Stimulated activated CD4-positive, alpha-beta T cell treated with anti-CD3 and anti-CD28 coated beads, Interleukin-4, amount 100 ng/mL, for 24 hours (primary cell): ENCODE results near the gene RAMP3.
"Not testable (repeated sequence)": the region's sequence is repeated elsewhere in the genome, so short reads cannot be mapped to it uniquely, and the experiment has no call there.

Experiments used
- DNase-seq: peaks from one replicate; pipeline ENCODE4 v3.0.0-alpha.2; 2020

The RAMP3 gene

GRCh38 chr7:45158471-45158870 is 880 bp downstream of the RAMP3 start:
- DNase-seq: no peak

- no peak for DNase-seq
Measured at GRCh38 chr7:45159296-45159695, 1.7 kb downstream of the RAMP3 start.

GRCh38 chr7:45160417-45160881 is 2.9 kb downstream of the RAMP3 start:
- DNase-seq: no peak

- no peak for DNase-seq
Measured at GRCh38 chr7:45161138-45161537, 3.5 kb downstream of the RAMP3 start.

GRCh38 chr7:45161842-45162241 is 4.3 kb downstream of the RAMP3 start:
- DNase-seq: no peak

- DNase-seq: no peak
Measured at GRCh38 chr7:45162311-45162845, 4.8 kb downstream of the RAMP3 start.

- no peak for DNase-seq
Measured at GRCh38 chr7:45162943-45163691, 5.5 kb downstream of the RAMP3 start.

- no peak for DNase-seq
Measured at GRCh38 chr7:45163692-45164052, 6.1 kb downstream of the RAMP3 start.

DNA sequence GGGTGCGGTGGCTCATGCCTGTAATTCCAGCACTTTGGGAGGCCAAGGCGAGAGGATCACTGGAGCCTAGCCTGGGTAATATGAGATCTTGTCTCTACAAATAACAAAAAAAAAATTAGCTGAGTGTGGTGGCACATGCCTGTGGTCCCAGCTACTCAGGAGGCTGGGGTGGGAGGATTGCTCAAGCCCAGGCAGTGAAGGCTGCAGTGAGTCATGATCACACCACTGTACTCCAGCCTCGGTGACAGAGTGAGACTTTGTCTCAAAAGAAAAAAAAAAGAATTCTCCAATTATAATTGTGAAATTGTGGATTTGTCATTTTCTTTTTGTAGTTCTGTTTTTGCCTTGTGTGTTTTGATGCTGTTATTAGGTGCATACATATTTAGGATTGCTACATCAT is 6.7 kb downstream of the RAMP3 start:
- DNase-seq: not testable (repeated sequence)

- DNase-seq: no peak
Measured at GRCh38 chr7:45165857-45166256, 8.3 kb downstream of the RAMP3 start.

DNA sequence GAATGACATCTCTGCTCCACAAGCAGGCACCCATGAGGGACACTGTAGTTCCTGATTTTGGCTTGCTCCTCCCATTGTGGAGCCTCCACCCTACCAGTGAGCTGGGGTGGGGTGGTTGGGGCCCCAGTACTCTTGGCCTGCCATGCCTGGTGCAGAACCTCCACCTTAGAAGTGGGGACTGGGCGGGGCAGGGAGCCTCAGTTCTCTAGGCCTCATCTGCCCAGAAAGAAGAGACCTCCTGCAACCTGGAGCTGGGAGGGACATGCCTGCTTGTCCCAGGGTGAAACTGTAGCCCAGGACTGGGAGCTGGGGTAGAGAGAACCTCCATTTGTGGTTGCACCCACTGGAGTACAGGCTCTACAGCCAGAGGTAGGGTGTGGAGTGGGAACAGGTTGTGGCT is 14.4 kb downstream of the RAMP3 start:
- no peak for DNase-seq

- no peak for DNase-seq
Measured at GRCh38 chr7:45173596-45174327, 16.2 kb downstream of the RAMP3 start.

DNA sequence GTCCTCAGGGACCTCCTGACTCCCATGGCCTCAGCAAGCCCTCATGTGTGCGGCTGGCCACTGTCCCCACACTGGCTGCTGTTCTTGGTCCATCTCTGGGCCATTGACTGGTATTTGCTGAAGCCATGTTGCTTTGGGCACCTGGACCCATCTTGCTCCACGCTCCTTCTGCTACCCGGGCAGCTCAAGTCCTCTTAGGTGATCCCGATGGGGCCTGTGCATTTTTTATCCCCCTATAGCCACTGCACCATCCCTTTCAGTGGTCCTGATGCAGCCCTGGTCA is 16.7 kb downstream of the RAMP3 start:
- DNase-seq: no peak

- no peak for DNase-seq
Measured at GRCh38 chr7:45174966-45175765, 17.6 kb downstream of the RAMP3 start.

GRCh38 chr7:45176091-45176490 is 18.5 kb downstream of the RAMP3 start:
- DNase-seq: no peak

DNA sequence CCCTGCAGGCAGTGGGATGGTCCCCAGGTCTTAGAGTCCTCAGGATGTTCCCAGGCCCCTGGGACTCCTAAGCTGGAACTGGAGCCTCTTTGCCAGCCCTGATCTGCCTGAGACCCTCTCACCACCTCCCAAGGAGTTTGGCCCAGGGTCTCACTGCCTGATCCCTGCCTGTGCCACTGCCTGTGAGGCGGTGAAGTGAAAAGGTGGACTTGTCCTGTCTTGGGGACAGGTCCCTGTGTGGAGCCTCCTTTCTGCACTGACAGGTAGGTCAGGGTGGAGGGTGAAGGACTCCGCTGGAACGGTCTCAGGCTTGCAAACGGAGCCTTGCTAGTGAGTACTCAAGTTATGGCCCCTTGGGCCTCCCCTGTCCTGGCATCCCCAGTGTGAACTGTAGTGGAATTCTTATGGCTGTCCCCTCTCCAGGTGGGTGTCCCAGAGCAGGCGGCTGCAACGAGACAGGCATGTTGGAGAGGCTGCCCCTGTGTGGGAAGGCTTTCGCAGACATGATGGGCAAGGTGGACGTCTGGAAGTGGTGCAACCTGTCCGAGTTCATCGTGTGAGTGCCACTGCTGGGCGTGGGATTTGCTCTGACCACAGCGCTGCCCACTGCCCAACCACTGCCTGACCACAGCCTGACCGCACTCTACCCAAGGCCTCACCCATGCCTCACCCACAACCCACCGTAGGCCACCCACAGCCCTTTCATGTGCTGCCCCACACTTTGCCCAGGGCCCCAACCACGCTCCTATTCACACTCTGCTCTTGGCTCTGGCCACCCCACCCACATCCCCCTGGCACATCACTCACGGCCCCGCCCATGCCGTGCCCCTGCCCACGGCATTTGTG is 19.5 kb downstream of the RAMP3 start:
- no peak for DNase-seq

DNA sequence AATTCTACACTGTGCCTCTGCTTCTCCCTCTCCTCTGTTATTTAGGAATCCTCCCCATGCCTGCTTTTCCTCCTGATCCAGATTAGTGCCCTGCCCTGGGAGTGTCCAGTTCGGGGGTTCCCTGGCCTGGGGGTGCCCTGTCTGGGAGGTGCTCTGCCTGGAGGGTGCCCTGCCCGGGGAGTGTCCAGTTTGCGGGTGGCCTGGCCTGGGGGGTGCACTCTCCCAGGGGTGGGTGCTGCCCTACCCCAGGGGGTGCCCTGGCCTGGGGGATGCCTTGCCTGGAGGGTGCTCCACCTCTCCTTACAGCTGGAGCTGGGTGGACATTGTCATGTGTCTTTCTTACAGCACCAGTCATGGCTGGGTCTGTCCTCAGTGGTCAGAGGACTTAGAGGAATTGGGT is 20.2 kb downstream of the RAMP3 start:
- no peak for DNase-seq

DNA sequence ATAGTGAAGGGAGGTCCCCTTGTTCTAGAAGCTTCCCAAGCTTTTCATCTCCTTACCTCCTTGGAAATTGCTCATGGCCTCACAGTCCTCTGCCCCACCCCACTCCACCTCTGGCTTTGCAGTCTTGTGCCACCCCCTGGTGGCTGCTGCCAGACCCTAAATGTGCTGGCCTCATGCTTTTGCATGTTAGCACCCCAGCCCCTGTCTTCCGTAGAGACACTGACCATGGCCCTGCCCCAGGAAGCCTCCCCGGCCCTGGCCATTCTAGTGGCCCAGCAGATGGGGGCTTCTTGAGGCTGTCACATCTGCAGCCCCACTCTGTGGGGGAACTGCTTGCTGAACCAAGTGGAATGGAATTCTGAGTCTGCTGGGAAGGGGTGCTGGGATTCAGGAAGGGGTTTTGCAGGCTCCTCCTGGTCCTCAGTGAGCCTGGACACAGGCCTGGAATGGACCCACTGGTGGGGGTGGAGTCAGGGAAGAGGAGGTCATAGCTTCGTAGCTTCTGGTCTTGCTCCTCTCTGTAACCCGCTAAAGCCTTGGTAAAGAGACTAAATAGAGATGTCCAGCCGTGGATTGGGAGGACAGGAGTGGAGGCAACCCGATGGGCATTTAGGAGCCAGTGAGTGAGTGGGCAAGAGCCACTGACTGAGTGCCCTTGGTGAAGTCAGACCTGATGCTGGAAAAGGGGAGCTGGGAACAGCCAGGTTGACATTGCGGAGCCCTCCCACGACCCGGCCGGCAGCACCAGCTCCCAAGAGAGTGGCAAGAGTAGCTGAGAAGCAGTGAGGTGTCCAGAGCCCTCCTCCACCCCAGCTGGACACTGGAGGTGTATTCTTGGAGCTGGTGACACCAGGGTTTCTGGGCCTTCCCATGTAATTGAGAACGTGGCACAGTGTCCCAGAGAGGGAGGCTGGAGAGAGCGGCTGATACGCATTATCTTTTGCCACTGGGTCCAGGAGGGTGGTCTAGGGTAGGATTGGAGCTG is 20.9 kb downstream of the RAMP3 start:
- DNase-seq: no peak

GRCh38 chr7:45179666-45180065 is 22.1 kb downstream of the RAMP3 start:
- DNase-seq: no peak

DNA sequence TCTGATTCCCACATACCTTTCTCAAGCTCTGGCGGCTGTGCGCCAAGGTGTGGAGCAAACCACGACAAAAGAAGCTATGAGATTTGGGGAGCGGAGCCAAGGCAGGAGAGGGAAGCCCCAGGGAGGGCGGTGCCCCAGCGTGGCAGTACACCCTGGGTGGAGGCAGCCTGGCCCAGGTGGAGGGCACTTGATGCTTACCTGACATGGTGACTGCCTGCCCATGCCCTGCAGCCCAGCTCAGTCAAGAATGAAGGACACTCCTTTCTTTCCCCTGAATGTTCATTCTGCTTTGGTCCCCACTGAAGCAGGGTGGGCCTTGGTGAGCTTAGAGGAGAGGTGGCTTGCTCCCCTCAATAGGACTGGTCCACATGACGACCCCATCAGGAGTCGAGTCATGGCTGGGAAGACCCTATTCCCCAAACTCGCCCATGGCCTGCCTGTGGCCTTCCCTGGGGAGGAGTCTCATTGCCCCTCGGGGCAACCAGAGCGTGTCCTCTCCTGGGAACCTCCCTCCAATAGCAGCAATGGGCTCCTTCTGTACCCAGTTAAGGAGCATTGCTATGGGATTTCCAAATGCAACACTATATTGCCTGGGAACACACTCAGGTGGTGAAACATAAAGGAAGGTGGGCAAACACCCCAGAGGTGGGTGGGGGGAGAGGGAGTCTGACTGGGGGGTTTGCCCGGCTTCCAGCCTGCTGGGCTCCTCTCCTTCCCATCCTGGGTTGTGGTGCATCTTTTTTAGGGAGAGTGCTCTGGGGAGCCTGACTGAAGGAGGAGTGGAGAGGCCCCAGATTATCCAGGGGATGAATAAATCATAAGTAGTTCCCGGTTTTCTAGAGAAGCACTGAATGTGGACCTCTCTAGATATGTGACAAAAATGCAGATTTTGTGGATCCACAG is 22.7 kb downstream of the RAMP3 start:
- DNase-seq: no peak
